ENCODE results near the gene ZNF846.

GRCh38 chr19:9724157-9724556 is 44.4 kb downstream of the ZNF846 start:
- TF ChIP-seq CTCF (conservative IDR thresholded peaks at IDR 0.05 in 1 of 2, IDR thresholded peaks at IDR 0.05 in 1 of 2; ENCODE audit: low read depth in 1 of 2, low read length in 2 of 2) (no peak), EZH2 (IDR thresholded peaks at IDR 0.05; ENCODE audit: low read length, missing control alignments) (no peak)

Measured in fibroblast of lung (primary cell).